HEK293T (cell line): ENCODE measurements around the gene CAPN1.

Experiments used
- CTCF ChIA-PET: fragments of 350-600 bp; formaldehyde crosslinking; extraction: SDS; loops from one replicate; lab custom pipeline; 2021; ENCODE audit warnings: antibody characterized with exemption, inconsistent platforms; lab: Yijun Ruan, JAX
- POLR2A ChIA-PET: fragments of 350-600 bp; formaldehyde crosslinking; extraction: SDS; loops from one replicate; lab custom pipeline; 2020; ENCODE audit warnings: antibody characterized with exemption, inconsistent platforms; lab: Yijun Ruan, JAX
- DNase-seq: peaks from one replicate; pipeline ENCODE4 v3.0.0; 2012; ENCODE audit warnings: mixed read lengths; ENCODE audit errors: extremely low spot score
- CTBP1 ChIP-seq: fragments of 450-650 bp; IDR thresholded peaks from 2 replicates; pipeline ENCODE4 v1.6.1; 2016; ENCODE audit warnings: borderline replicate concordance
- FOXA1 ChIP-seq: fragments of 450-650 bp; IDR thresholded peaks from 2 replicates; pipeline ENCODE4 v1.6.1; 2016; ENCODE audit warnings: mild to moderate bottlenecking
- HDGF ChIP-seq: fragments of 450-650 bp; IDR thresholded peaks from 2 replicates; pipeline ENCODE4 v1.6.1; 2017; ENCODE audit warnings: antibody characterized with exemption, borderline replicate concordance
- NFRKB ChIP-seq: fragments of 450-650 bp; IDR thresholded peaks from 2 replicates; pipeline ENCODE4 v1.6.1; 2016; ENCODE audit warnings: mild to moderate bottlenecking, moderate library complexity
- SP1 ChIP-seq: fragments of 450-650 bp; IDR thresholded peaks from 2 replicates; pipeline ENCODE4 v1.6.1; 2017
- SUZ12 ChIP-seq: fragments of 450-650 bp; IDR thresholded peaks from 2 replicates; pipeline ENCODE4 v1.6.1; 2016; ENCODE audit warnings: mild to moderate bottlenecking

Gene CAPN1

DNA sequence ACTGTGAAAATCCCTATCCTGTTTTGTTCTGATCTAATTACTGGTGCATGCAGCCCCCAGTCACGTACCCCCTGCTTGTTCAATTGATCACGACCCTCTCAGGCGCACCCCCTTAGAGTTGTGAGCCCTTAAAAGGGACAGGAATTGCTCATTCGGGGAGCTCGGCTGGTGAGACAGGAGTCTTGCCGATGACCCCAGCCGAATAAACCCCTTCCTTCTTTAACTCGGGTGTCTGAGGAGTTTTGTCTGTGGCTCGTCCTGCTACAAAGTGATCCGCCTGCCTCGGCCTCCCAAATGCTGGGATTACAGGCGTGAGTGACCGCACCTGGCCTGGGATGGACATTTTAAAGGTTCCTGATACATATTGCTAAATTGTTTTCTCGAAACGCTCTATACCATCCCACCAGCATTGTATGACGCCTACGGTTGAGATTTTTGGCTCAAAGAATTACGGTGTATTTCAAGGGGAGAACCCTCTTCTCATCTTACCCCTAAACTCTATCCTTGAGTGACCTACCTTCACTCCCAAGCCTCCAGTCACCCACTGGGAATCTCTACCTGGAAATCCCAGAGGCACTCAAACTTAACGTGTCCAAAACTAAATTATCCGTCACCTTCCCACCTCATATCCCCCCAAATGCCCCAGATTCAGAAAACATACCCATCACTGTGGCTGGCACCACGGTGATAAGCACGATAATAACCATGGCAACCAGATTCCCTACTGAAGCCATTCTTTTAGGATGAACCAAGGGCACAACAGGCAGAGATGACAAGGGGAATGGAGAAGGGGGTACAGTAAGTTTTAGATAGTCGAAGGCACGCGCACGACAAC lies 79.2 kb downstream of the CAPN1 start:
- peak; percentile 21 for DNase-seq
- TF ChIP-seq NFRKB, result no peak
- no peak for TF ChIP-seq SUZ12
- no peak for TF ChIP-seq SP1
- no peak for TF ChIP-seq FOXA1
- TF ChIP-seq HDGF, result no peak
- no peak for TF ChIP-seq CTBP1
- POLR2A ChIA-PET, result interaction anchor here (0.5 to 2.2 kb wide), 45 partner anchors 7 to 486 kb away, joined by 3 to 38 read pairs (median 4); partner anchors contain the start of genes CAPN1, CDC42EP2, DPF2 and FAU
- CTCF ChIA-PET, result interaction anchor here (1.2 to 1.3 kb wide), 2 partner anchors 54 to 68 kb away, joined by 3 to 4 read pairs; no protein-coding TSS in a partner anchor
